ENCODE data around the gene PLK4.
A peak's percentile ranks its signal among the peaks of the same experiment; 100 is the strongest.
"Not testable (repeated sequence)": the region's sequence is repeated elsewhere in the genome, so short reads cannot be mapped to it uniquely, and the experiment has no call there.

Gene PLK4

GRCh38 chr4:127916512-127916911, 35.8 kb downstream of the PLK4 start:
- DNase-seq (ENCODE audit: low read depth) = no peak

- no peak for DNase-seq (ENCODE audit: low read depth)
These were observed 36.5 kb downstream of the PLK4 start for GRCh38 chr4:127917151-127917550.

- DNase-seq (ENCODE audit: low read depth) = no peak
These were observed 39.8 kb downstream of the PLK4 start for GRCh38 chr4:127920521-127920920.

- DNase-seq (ENCODE audit: low read depth) = no peak
These were observed 41.5 kb downstream of the PLK4 start for GRCh38 chr4:127922226-127922625.

GRCh38 chr4:127925720-127926119, 45.0 kb downstream of the PLK4 start:
- not testable (repeated sequence) for DNase-seq (ENCODE audit: low read depth)

GRCh38 chr4:127930175-127930574, 49.5 kb downstream of the PLK4 start:
- DNase-seq (ENCODE audit: low read depth) = no peak

GRCh38 chr4:127931836-127932235, 51.1 kb downstream of the PLK4 start:
- not testable (repeated sequence) for DNase-seq (ENCODE audit: low read depth)

- peak; percentile 15 for DNase-seq (ENCODE audit: low read depth)
These were observed 56.3 kb downstream of the PLK4 start for GRCh38 chr4:127936974-127937373.
